ENCODE data around the gene ARHGEF7. TPM values are rescaled to one million over a fixed set of nuclear protein-coding genes. Genes with fewer than 3 reads are reported as not detected.

The ARHGEF7 gene
- total RNA-seq, 1 donor = 52.2 TPM

GRCh38 chr13:111322001-111322915 lies 207.1 kb downstream of the ARHGEF7 start:
- TF ChIP-seq CTCF (IDR thresholded peaks at IDR 0.05; ENCODE audit: insufficient read depth, low read depth, low read length) = no peak
- no peak for DNase-seq (ENCODE audit: low read depth)
- H3K4me3 ChIP-seq (ENCODE audit: low read depth, low read length) = no peak overlapping the region

DNA sequence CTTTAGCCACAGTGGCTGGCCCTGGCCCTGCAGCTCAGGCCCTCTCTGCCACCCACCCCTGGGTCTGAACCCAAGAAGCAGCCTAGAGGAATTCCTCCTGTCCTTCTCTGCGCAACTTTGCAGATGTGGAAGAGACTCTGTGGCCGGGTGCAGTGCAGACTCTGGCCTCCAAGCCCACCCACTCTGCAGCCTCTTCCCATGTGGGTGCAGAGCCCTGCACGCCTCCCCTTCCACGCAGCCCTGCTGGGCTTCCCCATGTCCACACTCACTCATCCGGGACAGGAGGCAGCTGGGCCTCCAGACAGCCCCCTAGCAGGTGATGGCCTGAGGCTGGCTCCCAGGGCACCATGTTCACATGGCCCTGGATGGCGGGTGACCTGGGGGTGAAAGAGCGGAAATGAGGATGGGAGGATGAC lies 207.8 kb downstream of the ARHGEF7 start:
- no peak for DNase-seq (ENCODE audit: low read depth)
- TF ChIP-seq CTCF (IDR thresholded peaks at IDR 0.05; ENCODE audit: insufficient read depth, low read depth, low read length) = no peak
- H3K4me3 ChIP-seq (ENCODE audit: low read depth, low read length) = no peak overlapping the region

DNA sequence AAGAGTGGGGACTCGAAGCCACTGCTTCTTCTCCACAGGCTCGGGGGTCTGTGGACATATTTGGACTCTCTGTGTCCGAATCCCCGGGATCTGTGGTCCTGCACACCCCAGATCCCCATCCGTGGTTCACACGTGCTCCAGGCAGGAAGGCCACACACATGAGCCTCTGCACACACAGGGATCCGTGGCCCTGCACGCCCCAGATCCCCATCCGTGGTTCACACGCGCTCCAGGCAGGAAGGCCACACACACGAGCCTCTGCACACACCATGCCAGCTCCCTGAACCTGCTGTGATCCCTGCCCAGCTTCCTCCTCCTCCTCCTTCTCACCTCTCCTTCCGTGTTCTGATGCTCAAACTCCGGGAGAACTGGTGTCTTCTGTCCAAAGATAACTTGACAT lies 208.4 kb downstream of the ARHGEF7 start:
- DNase-seq (ENCODE audit: low read depth) = no peak
- no peak overlapping the region for H3K4me3 ChIP-seq (ENCODE audit: low read depth, low read length)
- TF ChIP-seq CTCF (IDR thresholded peaks at IDR 0.05; ENCODE audit: insufficient read depth, low read depth, low read length) = no peak

DNA sequence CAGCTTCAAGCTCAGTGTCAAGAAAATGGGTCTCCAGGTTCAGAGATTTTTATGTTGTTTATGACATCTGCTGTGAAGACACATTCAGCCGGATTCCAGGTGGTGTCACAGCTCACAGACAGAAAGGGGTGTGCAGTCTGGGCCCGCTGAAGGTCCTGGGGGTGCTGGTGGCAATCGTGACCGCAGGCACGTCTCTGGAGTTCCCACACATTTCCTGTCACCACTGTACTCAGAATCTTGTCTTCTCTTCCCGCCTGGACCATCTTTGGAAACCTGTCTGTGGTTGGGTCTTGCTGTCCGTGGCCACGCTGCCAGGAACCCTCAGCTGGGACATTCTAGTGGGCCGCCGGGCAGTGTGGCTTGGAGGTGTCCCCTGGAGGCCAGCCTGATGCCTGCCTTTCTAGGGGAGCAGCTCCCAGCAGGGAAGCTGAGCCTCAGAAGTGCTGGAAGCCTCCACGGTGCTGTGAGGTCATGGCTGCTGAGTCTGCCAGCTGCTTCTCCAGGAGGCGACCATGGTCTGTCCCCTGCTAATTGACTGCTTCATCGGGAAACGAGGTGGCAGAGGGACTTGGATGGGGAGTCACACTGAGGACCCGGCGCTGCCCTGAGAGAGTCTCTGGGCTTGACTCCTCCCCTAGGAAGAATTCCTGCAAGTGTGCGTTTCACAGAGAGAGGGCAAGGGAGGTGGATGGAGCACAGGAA lies 209.0 kb downstream of the ARHGEF7 start:
- TF ChIP-seq CTCF (IDR thresholded peaks at IDR 0.05; ENCODE audit: insufficient read depth, low read depth, low read length) = no peak
- DNase-seq (ENCODE audit: low read depth) = no peak
- H3K4me3 ChIP-seq (ENCODE audit: low read depth, low read length) = no peak overlapping the region

- no peak for DNase-seq (ENCODE audit: low read depth)
- no peak for TF ChIP-seq CTCF (IDR thresholded peaks at IDR 0.05; ENCODE audit: insufficient read depth, low read depth, low read length)
- H3K4me3 ChIP-seq (ENCODE audit: low read depth, low read length) = no peak overlapping the region
Observed at GRCh38 chr13:111324736-111325135, 209.6 kb downstream of the ARHGEF7 start.

DNA sequence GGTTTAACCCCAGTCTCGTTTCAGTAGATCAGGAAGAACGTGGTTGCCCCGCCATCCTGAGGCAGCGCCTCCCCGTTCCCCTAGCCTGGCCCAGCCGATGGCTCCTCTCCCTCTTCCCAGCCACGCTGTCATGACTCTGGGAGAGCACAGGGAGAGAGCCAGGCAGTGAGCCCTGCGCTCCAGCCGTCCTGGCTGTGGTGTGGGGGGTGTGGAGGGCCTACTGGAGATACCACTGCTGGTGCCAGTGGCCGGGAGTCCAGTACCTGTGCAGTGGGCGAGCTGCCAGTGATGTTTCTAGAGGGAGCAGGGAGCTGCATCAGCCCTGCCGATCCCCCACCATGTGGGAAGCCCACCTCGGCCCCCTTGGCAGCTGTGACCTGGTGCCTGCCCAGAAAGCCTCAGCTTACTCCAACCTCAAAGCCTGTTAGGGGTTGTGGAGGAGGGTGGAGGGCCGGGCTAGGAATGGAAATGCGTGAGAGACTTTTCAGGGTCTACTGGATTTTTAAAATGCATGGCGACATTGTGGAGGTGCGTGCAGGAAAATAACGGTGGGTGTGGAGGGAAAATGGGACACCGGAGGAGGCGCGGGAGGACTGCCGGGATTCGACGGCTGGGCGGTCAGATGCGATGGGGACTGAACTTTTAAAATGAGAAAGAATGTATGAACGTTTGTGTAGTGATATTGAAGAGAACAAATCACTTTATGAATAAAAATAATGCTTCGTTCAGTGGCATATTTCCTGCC lies 210.2 kb downstream of the ARHGEF7 start:
- no peak overlapping the region for H3K4me3 ChIP-seq (ENCODE audit: low read depth, low read length)
- DNase-seq (ENCODE audit: low read depth) = no peak
- no peak for TF ChIP-seq CTCF (IDR thresholded peaks at IDR 0.05; ENCODE audit: insufficient read depth, low read depth, low read length)
